ENCODE results near the gene PHAF1. TPM values are rescaled to one million over a fixed set of nuclear protein-coding genes. Genes with fewer than 3 reads are reported as not detected.

PHAF1 gene
- total and polyA plus RNA-seq, 9 of the 15 experiments (the other 6 are each of a cell fraction or from before 2014, with no cell fraction given): 5.1 to 25.4 (median 13.8) TPM

DNA sequence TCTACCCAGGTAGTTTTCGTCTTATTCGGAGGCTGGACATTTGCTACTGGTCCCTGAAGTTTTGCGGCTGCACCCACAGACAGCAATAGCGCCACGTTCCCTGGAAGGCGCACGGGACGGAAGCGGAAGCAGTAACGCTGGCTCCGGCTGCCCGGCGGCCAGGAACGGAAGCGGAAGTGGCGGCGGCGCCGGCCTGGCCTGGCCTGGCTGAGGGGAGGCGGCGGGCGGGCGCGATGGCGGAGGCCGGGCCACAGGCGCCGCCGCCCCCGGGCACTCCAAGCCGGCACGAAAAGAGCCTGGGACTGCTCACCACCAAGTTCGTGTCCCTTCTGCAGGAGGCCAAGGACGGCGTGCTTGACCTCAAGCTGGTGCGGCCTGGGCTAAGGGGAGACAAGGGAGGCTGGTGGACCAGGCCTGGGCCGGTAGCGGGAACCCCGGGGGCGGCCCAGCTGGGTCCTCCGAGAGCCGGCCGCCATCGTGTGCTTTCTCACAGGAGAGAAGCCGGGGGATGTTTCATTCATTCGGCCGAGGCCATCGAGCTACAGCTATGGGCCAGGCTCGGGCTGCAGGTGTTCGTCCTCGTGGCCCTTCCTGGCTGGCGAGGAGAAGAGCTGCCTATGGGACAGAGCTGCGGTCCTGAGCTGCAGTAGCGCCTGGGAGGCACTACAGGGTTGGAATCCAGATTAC is 82.4 kb downstream of the PHAF1 start, which contains the start of gene E2F4 (continued):
- TF ChIP-seq, protein P1, sequence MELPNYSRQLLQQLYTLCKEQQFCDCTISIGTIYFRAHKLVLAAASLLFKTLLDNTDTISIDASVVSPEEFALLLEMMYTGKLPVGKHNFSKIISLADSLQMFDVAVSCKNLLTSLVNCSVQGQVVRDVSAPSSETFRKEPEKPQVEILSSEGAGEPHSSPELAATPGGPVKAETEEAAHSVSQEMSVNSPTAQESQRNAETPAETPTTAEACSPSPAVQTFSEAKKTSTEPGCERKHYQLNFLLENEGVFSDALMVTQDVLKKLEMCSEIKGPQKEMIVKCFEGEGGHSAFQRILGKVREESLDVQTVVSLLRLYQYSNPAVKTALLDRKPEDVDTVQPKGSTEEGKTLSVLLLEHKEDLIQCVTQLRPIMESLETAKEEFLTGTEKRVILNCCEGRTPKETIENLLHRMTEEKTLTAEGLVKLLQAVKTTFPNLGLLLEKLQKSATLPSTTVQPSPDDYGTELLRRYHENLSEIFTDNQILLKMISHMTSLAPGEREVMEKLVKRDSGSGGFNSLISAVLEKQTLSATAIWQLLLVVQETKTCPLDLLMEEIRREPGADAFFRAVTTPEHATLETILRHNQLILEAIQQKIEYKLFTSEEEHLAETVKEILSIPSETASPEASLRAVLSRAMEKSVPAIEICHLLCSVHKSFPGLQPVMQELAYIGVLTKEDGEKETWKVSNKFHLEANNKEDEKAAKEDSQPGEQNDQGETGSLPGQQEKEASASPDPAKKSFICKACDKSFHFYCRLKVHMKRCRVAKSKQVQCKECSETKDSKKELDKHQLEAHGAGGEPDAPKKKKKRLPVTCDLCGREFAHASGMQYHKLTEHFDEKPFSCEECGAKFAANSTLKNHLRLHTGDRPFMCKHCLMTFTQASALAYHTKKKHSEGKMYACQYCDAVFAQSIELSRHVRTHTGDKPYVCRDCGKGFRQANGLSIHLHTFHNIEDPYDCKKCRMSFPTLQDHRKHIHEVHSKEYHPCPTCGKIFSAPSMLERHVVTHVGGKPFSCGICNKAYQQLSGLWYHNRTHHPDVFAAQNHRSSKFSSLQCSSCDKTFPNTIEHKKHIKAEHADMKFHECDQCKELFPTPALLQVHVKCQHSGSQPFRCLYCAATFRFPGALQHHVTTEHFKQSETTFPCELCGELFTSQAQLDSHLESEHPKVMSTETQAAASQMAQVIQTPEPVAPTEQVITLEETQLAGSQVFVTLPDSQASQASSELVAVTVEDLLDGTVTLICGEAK (IDR thresholded peaks at IDR 0.05): peak; percentile 96
- TF ChIP-seq, protein P1 (CRISPR knock-in tag; IDR thresholded peaks at IDR 0.05): no peak
- TF ChIP-seq, protein P2, sequence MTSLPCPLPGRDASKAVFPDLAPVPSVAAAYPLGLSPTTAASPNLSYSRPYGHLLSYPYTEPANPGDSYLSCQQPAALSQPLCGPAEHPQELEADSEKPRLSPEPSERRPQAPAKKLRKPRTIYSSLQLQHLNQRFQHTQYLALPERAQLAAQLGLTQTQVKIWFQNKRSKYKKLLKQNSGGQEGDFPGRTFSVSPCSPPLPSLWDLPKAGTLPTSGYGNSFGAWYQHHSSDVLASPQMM (CRISPR knock-in tag; IDR thresholded peaks at IDR 0.05): no peak
- no peak for TF ChIP-seq RAD21 (CRISPR knock-in tag; conservative IDR thresholded peaks at IDR 0.05 in 1 of 2, IDR thresholded peaks at IDR 0.05 in 1 of 2)
- no peak for TF ChIP-seq ZNF23 (CRISPR knock-in tag; IDR thresholded peaks at IDR 0.05)
- TF ChIP-seq XRCC3 (IDR thresholded peaks at IDR 0.05): no peak
- peak; percentile 85 for TF ChIP-seq PHF20 (IDR thresholded peaks at IDR 0.05; ENCODE audit: partially characterized antibody)
- TF ChIP-seq, protein P3, sequence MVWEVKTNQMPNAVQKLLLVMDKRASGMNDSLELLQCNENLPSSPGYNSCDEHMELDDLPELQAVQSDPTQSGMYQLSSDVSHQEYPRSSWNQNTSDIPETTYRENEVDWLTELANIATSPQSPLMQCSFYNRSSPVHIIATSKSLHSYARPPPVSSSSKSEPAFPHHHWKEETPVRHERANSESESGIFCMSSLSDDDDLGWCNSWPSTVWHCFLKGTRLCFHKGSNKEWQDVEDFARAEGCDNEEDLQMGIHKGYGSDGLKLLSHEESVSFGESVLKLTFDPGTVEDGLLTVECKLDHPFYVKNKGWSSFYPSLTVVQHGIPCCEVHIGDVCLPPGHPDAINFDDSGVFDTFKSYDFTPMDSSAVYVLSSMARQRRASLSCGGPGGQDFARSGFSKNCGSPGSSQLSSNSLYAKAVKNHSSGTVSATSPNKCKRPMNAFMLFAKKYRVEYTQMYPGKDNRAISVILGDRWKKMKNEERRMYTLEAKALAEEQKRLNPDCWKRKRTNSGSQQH (CRISPR knock-in tag; IDR thresholded peaks at IDR 0.05): peak; percentile 78; the same call in 1 of the 2 replicates
- peak; percentile 79; the same call in 1 of the 2 replicates for TF ChIP-seq GATAD2B (IDR thresholded peaks at IDR 0.05; ENCODE audit: borderline replicate concordance)
- no peak for TF ChIP-seq MAFK (IDR thresholded peaks at IDR 0.05; ENCODE audit: low read length)
- no peak for TF ChIP-seq SRSF3 (IDR thresholded peaks at IDR 0.05; ENCODE audit: insufficient read depth, low read length)
- no peak for TF ChIP-seq ZNF347 (CRISPR knock-in tag; IDR thresholded peaks at IDR 0.05; ENCODE audit: low read depth)
- no peak for TF ChIP-seq CC2D1A (IDR thresholded peaks at IDR 0.05)
- TF ChIP-seq RBFOX2 (IDR thresholded peaks at IDR 0.05; ENCODE audit: low read depth, low read length): peak; percentile 87
- peak; percentile 53 for TF ChIP-seq TAF1 (IDR thresholded peaks at IDR 0.05; ENCODE audit: control insufficient read depth, extremely low read depth, insufficient read depth, low read length, severe bottlenecking)

Data from K562 (cell line).